Suprapubic skin (tissue), 3 donors: ENCODE results near the gene TOM1.

Source experiments
- CTCF ChIP-seq, 2 donors: fragments of 200-600 bp in 1 of 2; fragments of 450-650 bp in 1 of 2; sonication (generic) in 1 of 2; IDR thresholded peaks; one replicate each; pipeline ENCODE4 v1.5.1; 2016 to 2019; ENCODE audit warnings: antibody characterized with exemption in 2 of 2, mild to moderate bottlenecking in 1 of 2, moderate library complexity in 1 of 2
- EP300 ChIP-seq: sonication (generic); formaldehyde crosslinking; IDR thresholded peaks from one replicate; pipeline ENCODE4 v1.6.1; 2017; ENCODE audit warnings: antibody characterized with exemption
- POLR2A ChIP-seq, 2 donors: fragments of 450-650 bp; IDR thresholded peaks; one replicate each; pipeline ENCODE4 v1.6.1; 2017; ENCODE audit warnings: antibody characterized with exemption in 2 of 2, mild to moderate bottlenecking in 2 of 2, moderate library complexity in 2 of 2

DNA sequence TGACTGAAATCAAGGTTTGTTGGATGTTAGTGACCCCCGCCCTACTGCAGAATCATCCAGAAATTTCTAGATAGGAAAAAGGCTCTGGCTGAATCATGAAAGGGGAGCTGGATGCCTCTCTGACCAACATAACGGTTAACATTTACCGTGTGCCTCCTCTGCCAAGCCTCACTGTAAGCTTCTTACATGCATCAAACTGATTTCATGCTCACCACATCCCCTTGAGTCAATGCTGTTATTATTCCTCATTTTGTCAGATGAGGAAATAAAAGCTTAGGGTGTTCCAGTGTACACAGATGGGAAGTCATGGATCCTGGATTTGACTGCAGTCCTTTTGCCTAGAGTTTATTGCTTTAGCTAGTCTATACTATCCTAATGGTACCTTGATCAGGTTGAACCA, 75.3 kb downstream of the TOM1 start:
- TF ChIP-seq CTCF (IDR thresholded peaks at IDR 0.05) (no peak), EP300 (no peak), POLR2A (IDR thresholded peaks at IDR 0.05) (no peak)
